ENCODE measurements around the gene AP1G2.
"Not testable (repeated sequence)": the region's sequence is repeated elsewhere in the genome, so short reads cannot be mapped to it uniquely, and the experiment has no call there.

The AP1G2 gene

DNA sequence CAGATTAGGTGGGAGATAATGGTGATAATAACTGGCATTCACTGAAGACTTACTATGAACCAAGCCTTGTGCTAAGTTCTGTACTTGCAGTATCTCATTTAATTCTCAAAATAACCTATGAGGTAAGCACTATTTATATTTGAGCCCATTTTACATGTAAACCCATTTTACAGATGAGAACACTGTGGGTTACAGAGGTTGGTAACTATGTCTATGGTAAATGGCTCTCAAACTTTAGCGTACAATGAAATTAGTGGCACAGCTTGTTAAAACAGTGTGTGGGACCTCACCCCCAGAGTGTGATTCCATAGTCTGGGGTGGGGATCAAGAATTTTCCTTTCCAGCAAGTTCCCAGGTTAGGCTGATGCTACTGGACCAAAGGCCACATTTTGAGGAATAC is 33.2 kb upstream of the AP1G2 start:
- H3K4me3 ChIP-seq (ENCODE audit: low read depth, low read length), result no peak overlapping the region

DNA sequence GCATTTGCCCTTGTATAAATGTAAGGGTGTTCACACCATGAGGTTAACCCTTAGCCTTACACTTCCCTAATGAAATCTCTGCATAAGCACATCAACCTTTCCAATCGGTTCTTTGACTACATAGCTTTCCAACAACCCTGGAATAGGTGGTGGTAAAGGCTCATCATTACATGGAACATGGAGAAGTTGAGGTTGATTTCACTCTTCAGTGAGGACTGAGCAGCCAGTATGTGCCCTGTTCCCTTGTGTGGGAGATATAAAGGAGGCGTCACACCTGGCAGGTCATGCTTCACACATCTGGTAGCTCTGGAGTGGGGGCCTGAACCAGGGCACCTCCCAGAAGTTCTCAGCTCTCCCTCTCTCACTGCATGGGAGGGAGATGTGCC is 32.7 kb upstream of the AP1G2 start:
- no peak overlapping the region for H3K4me3 ChIP-seq (ENCODE audit: low read depth, low read length)

DNA sequence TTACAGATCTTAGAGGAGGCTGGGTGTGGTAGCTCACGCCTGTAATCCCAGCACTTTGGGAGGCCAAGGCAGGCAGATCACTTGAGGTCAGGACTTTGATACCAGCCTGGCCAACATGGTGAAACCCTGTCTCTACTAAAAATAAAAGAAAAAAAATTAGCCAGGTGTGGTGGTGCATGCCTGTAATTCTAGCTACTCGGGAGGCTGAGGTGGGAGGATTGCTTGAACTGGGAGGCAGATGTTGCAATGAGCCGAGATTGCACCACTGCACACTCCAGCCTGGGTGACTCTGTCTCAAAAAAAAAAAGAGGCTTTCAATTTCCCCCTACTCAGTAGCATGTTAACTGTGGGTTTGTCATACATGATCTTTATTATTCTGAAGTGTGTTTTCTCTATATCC is 26.6 kb upstream of the AP1G2 start:
- H3K4me3 ChIP-seq (ENCODE audit: low read depth, low read length), result not testable (repeated sequence)

- no peak overlapping the region for H3K4me3 ChIP-seq (ENCODE audit: low read depth, low read length)
Observed at GRCh38 chr14:23590198-23590597, 22.6 kb upstream of the AP1G2 start.

GRCh38 chr14:23589606-23590005 is 22.0 kb upstream of the AP1G2 start:
- H3K4me3 ChIP-seq (ENCODE audit: low read depth, low read length), result no peak overlapping the region

- H3K4me3 ChIP-seq (ENCODE audit: low read depth, low read length), result no peak overlapping the region
Observed at GRCh38 chr14:23588884-23589598, 21.4 kb upstream of the AP1G2 start.

DNA sequence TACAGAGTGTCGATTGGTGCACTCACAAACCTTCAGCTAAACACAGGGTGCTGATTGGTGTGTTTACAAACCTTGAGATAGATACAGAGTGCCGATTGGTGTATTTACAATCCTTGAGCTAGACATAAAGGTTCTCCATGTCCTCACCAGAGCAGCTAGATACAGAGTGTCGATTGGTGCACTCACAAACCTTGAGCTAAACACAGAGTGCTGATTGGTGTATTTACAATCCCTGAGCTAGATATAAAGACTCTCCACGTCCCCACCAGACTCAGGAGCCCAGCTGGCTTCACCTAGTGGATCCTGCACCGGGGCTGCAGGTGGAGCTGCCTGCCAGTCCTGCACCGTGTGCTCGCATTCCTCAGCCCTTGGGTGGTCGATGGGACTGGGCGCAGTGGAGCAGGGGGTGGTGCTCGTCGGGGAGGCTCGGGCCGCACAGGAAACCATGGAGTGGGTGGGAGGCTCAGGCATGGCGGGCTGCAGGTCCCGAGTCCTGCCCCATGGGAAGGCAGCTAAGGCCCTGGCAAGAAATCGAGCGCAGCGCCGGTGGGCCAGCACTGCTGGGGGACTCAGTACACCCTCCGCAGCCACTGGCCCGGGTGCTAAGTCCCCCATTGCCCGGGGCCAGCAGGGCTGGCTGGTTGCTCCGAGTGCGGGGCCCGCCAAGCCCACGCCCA is 17.1 kb upstream of the AP1G2 start:
- not testable (repeated sequence) for H3K4me3 ChIP-seq (ENCODE audit: low read depth, low read length)

GRCh38 chr14:23583761-23584526 is 16.4 kb upstream of the AP1G2 start:
- H3K4me3 ChIP-seq (ENCODE audit: low read depth, low read length), result not testable (repeated sequence)

GRCh38 chr14:23582906-23583760 is 15.5 kb upstream of the AP1G2 start:
- no peak overlapping the region for H3K4me3 ChIP-seq (ENCODE audit: low read depth, low read length)

DNA sequence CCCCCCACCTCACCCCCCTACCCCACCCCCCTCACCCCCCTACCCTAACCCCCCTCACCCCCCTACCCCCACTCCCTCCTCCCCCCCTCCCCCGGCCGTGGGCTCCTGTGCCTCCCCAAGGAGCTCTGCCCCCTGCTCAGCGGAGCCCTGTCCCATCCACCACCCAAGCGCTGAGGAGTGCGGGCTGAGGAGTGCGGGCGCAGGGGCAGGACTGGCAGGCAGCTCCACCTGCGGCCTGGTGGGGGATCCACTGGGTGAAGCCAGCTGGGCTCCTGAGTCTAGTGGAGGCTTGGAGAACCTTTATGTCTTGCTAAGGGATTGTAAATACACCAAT is 13.3 kb upstream of the AP1G2 start:
- no peak overlapping the region for H3K4me3 ChIP-seq (ENCODE audit: low read depth, low read length)

DNA sequence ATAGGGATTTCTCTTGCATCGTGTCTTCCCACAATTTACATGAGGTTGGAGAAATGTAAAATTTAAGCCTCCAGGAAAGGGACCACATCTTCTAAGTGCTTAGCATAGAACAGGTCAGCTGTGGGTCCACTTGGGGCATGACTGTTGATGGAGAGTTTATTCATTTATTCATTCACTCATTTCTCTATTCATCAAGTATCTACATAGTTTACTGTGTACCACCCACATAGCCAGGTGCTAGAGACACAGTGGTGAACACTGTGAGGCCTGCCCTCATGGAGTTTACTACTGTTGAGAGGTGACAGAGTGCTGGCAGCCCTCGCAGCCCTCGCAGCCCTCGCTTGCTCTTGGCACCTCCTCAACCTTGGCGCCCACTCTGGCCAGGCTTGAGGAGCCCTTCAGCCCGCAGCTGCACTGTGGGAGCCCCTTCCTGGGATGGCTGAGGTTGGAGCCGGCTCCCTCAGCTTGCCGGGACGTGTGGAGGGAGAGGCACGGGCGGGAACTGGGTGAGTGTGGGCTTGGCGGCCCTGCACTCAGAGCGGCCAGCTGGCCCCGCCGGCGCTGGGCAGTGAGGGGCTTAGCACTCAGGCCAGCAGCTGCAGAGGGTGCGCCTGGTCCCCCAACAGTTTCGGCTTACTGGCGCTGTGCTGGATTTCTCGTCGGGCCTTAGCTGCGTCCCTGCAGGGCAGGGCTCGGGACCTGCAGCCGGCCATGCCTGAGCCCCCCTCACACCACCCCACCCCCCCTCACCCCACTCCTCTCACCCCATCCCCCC is 12.7 kb upstream of the AP1G2 start:
- no peak overlapping the region for H3K4me3 ChIP-seq (ENCODE audit: low read depth, low read length)

- no peak overlapping the region for H3K4me3 ChIP-seq (ENCODE audit: low read depth, low read length)
Observed at GRCh38 chr14:23579739-23580138, 12.1 kb upstream of the AP1G2 start.

GRCh38 chr14:23579311-23579630 is 11.7 kb upstream of the AP1G2 start:
- H3K4me3 ChIP-seq (ENCODE audit: low read depth, low read length), result no peak overlapping the region

- peak within 1 kb of the TSS; percentile 45 for H3K4me3 ChIP-seq (ENCODE audit: low read depth, low read length)
Observed at GRCh38 chr14:23578560-23579310, 11.1 kb upstream of the AP1G2 start, which contains the start of gene JPH4. JPH4 (minus strand) TSS chr14:23578790; CDS start chr14:23577453, 1,337 bp downstream.

- peak overlapping the region; percentile 45 for H3K4me3 ChIP-seq (ENCODE audit: low read depth, low read length)
Observed at GRCh38 chr14:23577710-23578392, 10.3 kb upstream of the AP1G2 start.

DNA sequence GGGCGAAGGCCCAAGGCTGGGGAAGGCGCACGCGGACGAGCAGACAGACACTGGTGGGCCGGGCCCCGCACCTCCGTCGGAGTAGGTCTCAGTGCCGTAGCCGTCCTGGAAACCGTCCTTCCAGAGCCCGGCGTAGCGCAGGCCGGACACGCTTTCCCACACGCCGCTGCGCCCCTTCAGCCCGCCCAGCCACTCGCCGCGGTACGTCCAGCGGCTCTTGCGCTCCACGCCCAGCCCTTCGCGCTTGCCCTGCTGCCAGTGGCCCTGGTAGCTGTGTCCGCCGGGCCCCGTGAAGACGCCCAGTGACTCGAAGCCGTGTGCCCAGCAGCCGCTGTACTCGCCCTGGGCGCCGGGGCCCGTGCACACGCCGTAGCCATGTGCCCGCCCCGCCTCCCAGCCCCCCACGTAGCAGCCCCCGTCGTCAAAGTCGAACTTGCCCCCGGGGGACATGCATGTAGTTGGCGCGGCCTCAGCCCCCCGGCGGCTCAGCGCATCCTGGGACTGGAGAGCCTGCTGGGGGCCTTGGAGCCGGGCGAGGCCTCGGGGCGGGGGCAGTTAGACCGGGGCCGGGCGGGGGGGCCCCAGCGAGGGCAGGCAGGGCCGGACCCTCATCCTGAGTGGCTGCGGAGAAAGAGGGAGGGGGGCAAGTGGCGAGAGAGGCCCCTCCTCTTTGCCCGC is 9.6 kb upstream of the AP1G2 start:
- peak overlapping the region; percentile 45 for H3K4me3 ChIP-seq (ENCODE audit: low read depth, low read length)

- no peak overlapping the region for H3K4me3 ChIP-seq (ENCODE audit: low read depth, low read length)
Observed at GRCh38 chr14:23573384-23574015, 5.9 kb upstream of the AP1G2 start.

- no peak overlapping the region for H3K4me3 ChIP-seq (ENCODE audit: low read depth, low read length)
Observed at GRCh38 chr14:23572836-23573235, 5.2 kb upstream of the AP1G2 start.

Data from iPS-11a (cell line).